CD4-positive, alpha-beta T cell treated with Interleukin-12 subunit alpha and Interleukin-12 subunit beta, for 1 hour (primary cell): ENCODE data around the gene SETD2.
"Not testable (repeated sequence)": the region's sequence is repeated elsewhere in the genome, so short reads cannot be mapped to it uniquely, and the experiment has no call there.

Source experiments
- DNase-seq: peaks from one replicate; pipeline ENCODE4 v3.0.0-alpha.2; 2020

The SETD2 gene

GRCh38 chr3:47026432-47026831, 137.5 kb downstream of the SETD2 start:
- not testable (repeated sequence) for DNase-seq

DNA sequence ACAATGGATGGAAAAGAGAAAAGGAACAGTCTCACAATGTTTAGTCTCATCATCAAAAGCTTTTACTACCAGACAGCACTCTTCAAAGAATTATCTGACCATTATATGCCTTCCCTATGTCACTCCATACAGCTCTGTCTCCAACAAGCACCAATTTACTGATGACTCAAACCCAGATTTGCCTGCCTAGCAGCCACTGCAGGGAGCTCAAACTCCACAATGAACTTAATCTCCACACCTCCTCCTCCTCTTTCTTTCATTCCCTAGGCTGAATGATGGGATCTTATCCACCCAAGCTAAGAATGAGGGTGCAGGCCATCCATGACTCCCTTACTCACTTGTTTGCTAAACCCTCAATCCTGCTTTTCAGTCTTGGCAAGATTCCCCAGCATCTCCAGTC, 139.0 kb downstream of the SETD2 start:
- no peak for DNase-seq

DNA sequence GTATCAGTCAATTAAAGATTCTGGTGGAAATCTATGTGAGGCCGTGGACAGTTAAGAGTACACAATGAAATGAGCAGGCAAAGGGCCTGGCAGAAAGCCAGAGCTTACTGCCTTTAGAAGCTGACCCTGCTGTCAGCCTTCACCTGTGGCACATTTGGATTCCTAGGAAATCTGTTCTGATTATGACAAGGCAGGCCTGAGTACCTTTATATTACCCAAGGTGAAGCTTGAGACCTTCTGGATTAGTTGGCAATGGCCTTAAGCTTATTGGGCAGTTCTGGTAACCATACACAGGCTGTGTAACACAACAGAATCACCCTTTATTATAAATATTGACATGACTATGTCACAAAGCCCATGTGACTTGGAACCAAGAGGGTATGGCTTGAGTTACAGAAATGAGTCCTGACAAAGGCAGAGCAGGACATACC, 141.3 kb downstream of the SETD2 start:
- no peak for DNase-seq

- DNase-seq = no peak
Measured at GRCh38 chr3:47020311-47020710, 143.6 kb downstream of the SETD2 start.

- DNase-seq = no peak
Measured at GRCh38 chr3:47019201-47019600, 144.7 kb downstream of the SETD2 start.

GRCh38 chr3:47018269-47018611, 145.7 kb downstream of the SETD2 start:
- no peak for DNase-seq

- DNase-seq = no peak
Measured at GRCh38 chr3:47017504-47018268, 146.2 kb downstream of the SETD2 start.

GRCh38 chr3:47016934-47017435, 146.9 kb downstream of the SETD2 start:
- DNase-seq = peak; percentile 33

- no peak for DNase-seq
Measured at GRCh38 chr3:47016086-47016933, 147.6 kb downstream of the SETD2 start.

- no peak for DNase-seq
Measured at GRCh38 chr3:47015151-47015550, 148.8 kb downstream of the SETD2 start.

- no peak for DNase-seq
Measured at GRCh38 chr3:47014036-47014435, 149.9 kb downstream of the SETD2 start.

GRCh38 chr3:47013231-47013630, 150.7 kb downstream of the SETD2 start:
- no peak for DNase-seq

DNA sequence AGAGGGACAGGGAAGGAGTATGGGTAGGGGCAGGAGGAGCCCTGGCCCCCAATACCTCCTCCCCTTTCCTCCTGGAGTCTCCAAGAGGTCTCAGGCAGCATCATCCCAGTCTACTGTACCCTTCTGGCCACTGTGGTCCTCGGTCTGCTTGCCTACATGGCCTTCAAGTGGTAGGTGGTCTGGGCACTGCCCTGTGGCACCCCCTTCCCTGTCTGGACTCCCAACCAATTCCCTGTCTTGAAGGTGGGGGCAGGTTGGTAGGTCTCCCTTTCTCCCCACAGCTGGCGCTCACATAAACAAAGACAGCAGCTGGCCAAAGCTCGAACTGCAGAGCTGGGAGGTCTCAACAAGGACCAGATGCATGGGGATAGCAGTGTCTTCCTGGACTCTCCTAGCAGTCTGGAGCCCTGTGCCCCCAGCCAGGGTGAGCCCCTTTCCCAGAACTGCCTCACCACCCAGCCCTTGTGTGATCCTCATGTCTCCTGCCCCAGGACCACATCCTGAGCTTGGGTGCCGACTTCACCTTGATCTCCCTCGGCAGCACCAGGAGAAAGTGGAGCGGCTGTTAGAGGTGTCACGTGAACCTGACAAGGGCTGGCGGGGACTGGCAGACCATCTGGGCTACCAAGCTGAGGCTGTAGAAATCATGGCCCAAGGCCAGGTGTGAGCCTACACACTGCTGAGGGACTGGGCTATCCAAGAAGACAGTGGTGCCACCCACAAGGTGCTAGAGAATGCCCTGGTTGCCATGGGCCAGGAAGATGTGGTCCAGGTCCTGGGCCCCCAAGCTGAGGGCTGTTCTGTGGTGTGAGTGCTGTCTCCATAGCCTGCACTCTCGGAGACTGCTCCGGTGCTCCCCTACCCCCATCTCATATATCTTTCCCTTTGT, 151.3 kb downstream of the SETD2 start:
- DNase-seq = no peak

- no peak for DNase-seq
Measured at GRCh38 chr3:47011371-47011770, 152.5 kb downstream of the SETD2 start.

GRCh38 chr3:47010910-47011309, 153.0 kb downstream of the SETD2 start:
- no peak for DNase-seq

GRCh38 chr3:47010111-47010712, 153.7 kb downstream of the SETD2 start:
- DNase-seq = no peak

DNA sequence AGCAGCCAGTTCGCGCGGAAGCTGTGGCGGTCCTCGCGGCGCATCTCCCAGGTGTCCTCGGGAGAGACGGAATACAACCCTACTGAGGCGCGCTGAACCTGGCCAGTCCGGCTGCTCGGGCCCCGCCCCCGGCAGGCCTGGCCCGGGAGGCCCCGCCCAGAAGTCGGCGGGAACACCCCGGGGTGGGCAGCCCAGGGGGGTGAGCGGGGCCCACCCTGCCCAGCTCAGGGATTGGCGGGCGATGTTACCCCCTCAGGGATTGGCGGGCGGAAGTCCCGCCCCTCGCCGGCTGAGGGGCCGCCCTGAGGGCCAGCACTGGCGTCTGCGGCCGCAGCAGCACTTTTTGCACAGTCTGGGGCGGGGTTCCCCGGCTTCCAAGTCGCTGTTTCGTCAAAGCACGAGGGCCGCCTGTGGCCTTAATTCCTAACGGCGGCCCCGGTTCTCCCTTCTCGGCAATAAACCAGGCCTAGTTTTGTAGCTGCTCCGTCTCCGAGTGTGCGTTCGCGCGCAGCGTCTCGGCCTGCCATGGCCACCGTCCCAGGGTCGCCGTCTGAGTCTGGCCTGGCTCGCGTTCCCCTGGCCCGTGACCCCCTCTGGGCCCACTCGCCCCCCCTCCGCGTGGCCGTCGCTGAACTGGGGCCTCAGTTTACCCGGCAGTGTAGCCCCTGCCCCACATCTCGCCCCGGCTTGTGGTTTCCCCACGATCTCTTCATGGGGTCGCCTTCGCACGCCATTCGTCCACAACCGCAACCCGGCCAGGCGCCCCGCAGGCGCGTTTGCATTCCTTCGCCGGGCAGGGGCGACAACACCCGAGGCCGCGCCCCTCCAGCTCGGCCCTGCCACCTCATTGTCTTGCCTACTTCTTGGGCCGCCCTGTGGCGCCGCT, 154.4 kb downstream of the SETD2 start:
- peak; percentile 80 for DNase-seq

- DNase-seq = no peak
Measured at GRCh38 chr3:47008851-47009224, 155.1 kb downstream of the SETD2 start.

DNA sequence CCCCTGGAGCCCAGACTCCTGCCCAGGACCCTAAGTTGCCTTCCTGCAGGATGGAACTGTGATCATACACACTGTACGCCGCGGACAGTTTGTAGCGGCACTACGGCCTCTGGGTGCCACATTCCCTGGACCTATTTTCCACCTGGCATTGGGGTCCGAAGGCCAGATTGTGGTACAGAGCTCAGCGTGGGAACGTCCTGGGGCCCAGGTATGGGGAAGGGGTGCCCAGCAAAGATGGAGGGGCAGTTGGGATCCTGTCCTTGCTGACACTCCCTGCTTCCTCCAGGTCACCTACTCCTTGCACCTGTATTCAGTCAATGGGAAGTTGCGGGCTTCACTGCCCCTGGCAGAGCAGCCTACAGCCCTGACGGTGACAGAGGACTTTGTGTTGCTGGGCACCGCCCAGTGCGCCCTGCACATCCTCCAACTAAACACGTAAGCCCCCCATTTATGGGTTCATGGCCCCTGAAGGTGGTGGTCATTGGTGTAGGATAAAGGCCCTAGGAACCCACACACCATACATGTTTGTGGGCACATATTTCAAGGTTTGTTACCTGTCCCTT, 155.6 kb downstream of the SETD2 start:
- no peak for DNase-seq

DNA sequence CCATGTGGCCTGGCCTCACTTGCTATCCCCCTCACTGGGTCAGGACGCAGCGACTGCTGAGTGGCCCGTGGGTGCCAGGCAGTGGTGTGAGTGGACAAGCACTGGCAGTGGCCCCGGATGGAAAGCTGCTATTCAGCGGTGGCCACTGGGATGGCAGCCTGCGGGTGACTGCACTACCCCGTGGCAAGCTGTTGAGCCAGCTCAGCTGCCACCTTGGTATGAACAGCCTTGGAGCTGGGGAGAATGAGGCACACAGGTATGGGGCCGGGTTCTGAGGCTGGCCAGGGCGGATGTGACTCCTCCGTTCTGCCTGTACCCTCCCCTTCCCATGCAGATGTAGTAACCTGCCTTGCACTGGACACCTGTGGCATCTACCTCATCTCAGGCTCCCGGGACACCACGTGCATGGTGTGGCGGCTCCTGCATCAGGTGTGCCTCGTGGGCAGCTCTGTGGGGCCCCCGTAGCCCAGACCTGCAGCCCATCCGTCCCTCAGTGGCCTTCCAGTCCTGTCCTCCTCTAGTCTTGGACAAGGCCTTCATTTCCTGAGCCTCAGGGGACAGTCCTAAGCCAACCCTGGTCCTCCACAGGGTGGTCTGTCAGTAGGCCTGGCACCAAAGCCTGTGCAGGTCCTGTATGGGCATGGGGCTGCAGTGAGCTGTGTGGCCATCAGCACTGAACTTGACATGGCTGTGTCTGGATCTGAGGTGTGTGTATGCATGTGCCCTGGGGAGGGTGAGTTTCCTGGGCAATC, 156.3 kb downstream of the SETD2 start:
- DNase-seq = no peak
